Tibial artery (tissue), 4 donors: ENCODE data around the gene STAT4.

Source experiments
- DNase-seq, 2 donors: peaks; one replicate each; pipeline ENCODE4 v3.0.0-alpha.2; 2019
- H3K27ac ChIP-seq, 2 donors: fragments of 200-600 bp; sonication (generic) in 1 of 2; 1 replicate in 1 of 2; 2 replicates in 1 of 2; pipeline ENCODE4 v1.5.1; 2018 to 2019; ENCODE audit warnings: mild to moderate bottlenecking in 1 of 2
- H3K27me3 ChIP-seq, 2 donors: fragments of 200-600 bp; sonication (generic) in 1 of 2; one replicate each; pipeline versions ENCODE4 v1.5.1 to v1.6.0; 2016 to 2019
- H3K36me3 ChIP-seq, 3 donors: fragments of 200-600 bp; sonication (generic) in 2 of 3; one replicate each; pipeline ENCODE4 v1.5.1; 2016 to 2019; ENCODE audit warnings: mild to moderate bottlenecking in 2 of 3
- H3K4me1 ChIP-seq, 4 donors: fragments of 200-600 bp; sonication (generic) in 2 of 4; 1 replicate in 3 of 4; 2 replicates in 1 of 4; pipeline ENCODE4 v1.5.1; 2016 to 2019
- H3K4me3 ChIP-seq, 2 donors: fragments of 200-600 bp; sonication (generic) in 1 of 2; 1 replicate in 1 of 2; 2 replicates in 1 of 2; pipeline ENCODE4 v1.5.1; 2018 to 2019; ENCODE audit warnings: mild to moderate bottlenecking in 2 of 2
- H3K9me3 ChIP-seq, 3 donors: fragments of 200-600 bp; sonication (generic) in 1 of 3; one replicate each; pipeline ENCODE4 v1.5.1; 2016 to 2019
- CTCF ChIP-seq, 2 experiments: fragments of 200-600 bp in 1 of 2; fragments of 450-650 bp in 1 of 2; IDR thresholded peaks; one replicate each; pipeline ENCODE4 v1.5.1; 2017 to 2019; ENCODE audit warnings: antibody characterized with exemption in 2 of 2, mild to moderate bottlenecking in 1 of 2, moderate library complexity in 1 of 2
- intact Hi-C: fragments of 100-400 bp; cut with DNase I; formaldehyde crosslinking; loops from one replicate; pipeline ENCODE4 v1.15.0; 2023; ENCODE audit warnings: low total_unique reads

The STAT4 gene

GRCh38 chr2:191171708-191172355 is 21.0 kb upstream of the STAT4 start:
- Histone ChIP-seq H3K4me1 (peaks cover 0 to 29% (median 16%) of the 10 kb centered on the region in 4 donors), H3K4me3 (no peak overlapping the region), H3K9me3 (no peaks in the 10 kb centered on the region), H3K27me3 (no peaks in the 10 kb centered on the region), H3K36me3 (no peaks in the 10 kb centered on the region), H3K27ac (no peak overlapping the region)
- DNase-seq: no peak
- intact Hi-C loops: no loop called here
- no peak for TF ChIP-seq CTCF (IDR thresholded peaks at IDR 0.05)

- no peaks in the 10 kb centered on the region for H3K9me3 ChIP-seq
- H3K27me3 ChIP-seq: no peaks in the 10 kb centered on the region
- H3K4me1 ChIP-seq: peaks cover 0 to 34% (median 21%) of the 10 kb centered on the region in 4 donors
- H3K36me3 ChIP-seq: no peaks in the 10 kb centered on the region
- no peak overlapping the region for H3K27ac ChIP-seq
- DNase-seq: no peak
- no peak for TF ChIP-seq CTCF (IDR thresholded peaks at IDR 0.05)
- intact Hi-C loops: no loop called here
- H3K4me3 ChIP-seq: no peak overlapping the region
Measured at GRCh38 chr2:191171286-191171685, 20.5 kb upstream of the STAT4 start.

GRCh38 chr2:191170773-191171172 is 20.0 kb upstream of the STAT4 start:
- Histone ChIP-seq H3K9me3 (no peaks in the 10 kb centered on the region), H3K27ac (no peak overlapping the region), H3K4me3 (no peak overlapping the region), H3K27me3 (no peaks in the 10 kb centered on the region), H3K4me1 (peaks cover 0 to 40% (median 26%) of the 10 kb centered on the region in 4 donors), H3K36me3 (no peaks in the 10 kb centered on the region)
- DNase-seq: no peak
- TF ChIP-seq CTCF (IDR thresholded peaks at IDR 0.05): no peak
- intact Hi-C loops: no loop called here

DNA sequence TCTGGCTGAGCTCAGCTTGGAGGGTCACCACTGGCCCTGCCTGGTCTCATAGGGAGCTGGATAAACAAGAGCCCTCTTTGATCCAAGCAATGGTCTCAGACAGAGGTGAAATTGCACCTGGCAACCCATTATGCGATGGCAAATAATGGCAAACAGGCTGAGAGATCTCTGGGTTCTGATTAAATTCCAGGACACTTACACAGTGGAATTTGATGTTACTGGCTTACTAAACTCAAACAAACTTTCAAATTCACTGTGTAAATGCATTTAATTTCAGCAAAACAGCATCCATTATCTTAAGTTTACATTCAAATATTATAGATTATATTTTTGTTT is 19.5 kb upstream of the STAT4 start:
- H3K4me1 ChIP-seq: peaks cover 0 to 45% (median 29%) of the 10 kb centered on the region in 4 donors
- no peak overlapping the region for H3K4me3 ChIP-seq
- no peaks in the 10 kb centered on the region for H3K9me3 ChIP-seq
- no peak for DNase-seq
- intact Hi-C loops: no loop called here
- H3K36me3 ChIP-seq: no peaks in the 10 kb centered on the region
- H3K27ac ChIP-seq: no peak overlapping the region
- no peaks in the 10 kb centered on the region for H3K27me3 ChIP-seq
- TF ChIP-seq CTCF (IDR thresholded peaks at IDR 0.05): no peak

DNA sequence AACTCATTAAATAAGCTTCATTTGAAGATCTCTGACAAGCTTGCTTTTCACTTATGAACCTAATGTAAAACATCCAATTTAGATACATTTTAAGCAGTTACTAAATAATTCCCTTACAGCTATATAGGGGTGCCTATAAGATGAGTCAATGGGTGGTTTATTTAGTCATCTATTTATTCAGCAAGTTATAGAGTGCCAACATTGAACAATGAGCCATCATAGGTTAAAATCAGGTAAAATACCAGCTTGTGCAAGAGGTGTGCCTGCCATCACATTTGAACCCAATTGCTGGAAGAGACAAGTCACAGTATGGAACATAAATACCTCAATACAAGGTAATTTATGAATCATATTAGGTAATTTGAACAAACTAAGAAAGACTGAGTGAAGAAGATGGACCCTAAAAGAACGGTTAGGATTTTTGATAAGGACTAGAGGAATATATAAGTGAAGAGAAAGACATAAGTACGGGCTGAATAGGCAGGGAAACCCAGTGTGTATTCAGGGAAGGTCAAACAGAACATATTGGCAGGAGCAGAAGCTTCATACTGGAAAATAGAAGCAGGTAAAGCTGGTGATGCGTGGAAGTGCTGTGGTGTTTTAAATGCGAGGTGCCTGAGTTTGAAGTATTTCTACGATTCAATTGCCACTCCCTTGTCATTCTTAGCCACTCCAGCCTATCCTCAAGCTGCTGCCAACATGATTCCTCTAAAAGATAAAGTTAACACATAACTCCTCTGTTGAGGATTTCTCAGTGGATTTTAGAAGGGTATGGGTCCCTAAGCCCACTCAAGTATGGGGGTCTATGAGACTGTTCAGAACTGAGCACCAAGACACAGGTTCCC is 18.9 kb upstream of the STAT4 start:
- Histone ChIP-seq H3K9me3 (no peaks in the 10 kb centered on the region), H3K36me3 (no peaks in the 10 kb centered on the region), H3K27me3 (no peaks in the 10 kb centered on the region), H3K27ac (no peak overlapping the region), H3K4me3 (no peak overlapping the region), H3K4me1 (peaks cover 0 to 45% (median 29%) of the 10 kb centered on the region in 4 donors)
- intact Hi-C loops: no loop called here
- TF ChIP-seq CTCF (IDR thresholded peaks at IDR 0.05): no peak
- DNase-seq: no peak
